Hepatic stellate cell (primary cell): ENCODE results near the gene RAP1GAP.

Source experiments
- DNase-seq: peaks from one replicate; pipeline ENCODE4 v3.0.0; 2011; ENCODE audit warnings: low spot score

Gene RAP1GAP

GRCh38 chr1:21677168-21677567 is 8.0 kb upstream of the RAP1GAP start:
- DNase-seq: no peak

GRCh38 chr1:21674957-21675356 is 5.8 kb upstream of the RAP1GAP start:
- DNase-seq: no peak

- peak; percentile 9 for DNase-seq
These were observed 4.7 kb upstream of the RAP1GAP start for GRCh38 chr1:21673853-21674252.

GRCh38 chr1:21673277-21673780 is 4.2 kb upstream of the RAP1GAP start:
- peak; percentile 38 for DNase-seq

GRCh38 chr1:21672478-21673276 is 3.5 kb upstream of the RAP1GAP start:
- DNase-seq: peak; percentile 29

- no peak for DNase-seq
These were observed 2.8 kb upstream of the RAP1GAP start for GRCh38 chr1:21671915-21672314.

GRCh38 chr1:21670956-21671902 is 2.1 kb upstream of the RAP1GAP start:
- DNase-seq: no peak

- no peak for DNase-seq
These were observed 1.1 kb upstream of the RAP1GAP start for GRCh38 chr1:21670059-21670881.

GRCh38 chr1:21668951-21669257 is 253 bp downstream of the RAP1GAP start:
- DNase-seq: no peak

GRCh38 chr1:21668232-21668950 is 766 bp downstream of the RAP1GAP start:
- DNase-seq: no peak

- DNase-seq: no peak
These were observed 1.6 kb downstream of the RAP1GAP start for GRCh38 chr1:21667348-21668231.

- no peak for DNase-seq
These were observed 2.4 kb downstream of the RAP1GAP start for GRCh38 chr1:21666576-21667320.

GRCh38 chr1:21665711-21666575 is 3.2 kb downstream of the RAP1GAP start:
- no peak for DNase-seq

- no peak for DNase-seq
These were observed 4.2 kb downstream of the RAP1GAP start for GRCh38 chr1:21664806-21665588.

GRCh38 chr1:21663951-21664805 is 5.0 kb downstream of the RAP1GAP start:
- DNase-seq: no peak

GRCh38 chr1:21663248-21663950 is 5.8 kb downstream of the RAP1GAP start:
- no peak for DNase-seq
